ENCODE results near the gene SLC5A4. TPM values are rescaled to one million over a fixed set of nuclear protein-coding genes. Genes with fewer than 3 reads are reported as not detected.
"Not testable (repeated sequence)": the region's sequence is repeated elsewhere in the genome, so short reads cannot be mapped to it uniquely, and the experiment has no call there.

Gene SLC5A4
- total and polyA plus RNA-seq, 2 of the 4 experiments (the other 2 are of a cell fraction), result 0.10 to 0.18 TPM

GRCh38 chr22:32193346-32193745 is 61.8 kb downstream of the SLC5A4 start:
- H3K56ac ChIP-seq (ENCODE audit: extremely low read depth, insufficient read depth, low read length); H3K27ac ChIP-seq (ENCODE audit: insufficient read depth, low read length); H4K5ac ChIP-seq (ENCODE audit: low read depth, low read length); H4K91ac ChIP-seq (ENCODE audit: insufficient read depth, low read depth, low read length); H2AFZ ChIP-seq (replicated peaks; ENCODE audit: low read length, poor library complexity); H2BK15ac ChIP-seq (ENCODE audit: low read depth, low read length); H3K23ac ChIP-seq (ENCODE audit: low read depth, low read length); H4K20me1 ChIP-seq (ENCODE audit: insufficient read depth, low read length); intact Hi-C loops (cut with micrococcal nuclease); H3K27me3 ChIP-seq (ENCODE audit: control insufficient read depth, insufficient read depth, low read length); H3K4me2 ChIP-seq (ENCODE audit: low read depth, low read length); BruUV-seq (replicated peaks); H3K4me1 ChIP-seq (ENCODE audit: control insufficient read depth, insufficient read depth, low read length); H3K9me1 ChIP-seq (ENCODE audit: insufficient read depth, low read length); ATAC-seq (ENCODE audit: low read depth); CTCF ChIA-PET; dilution Hi-C loops (cut with HindIII; ENCODE audit: low sequenced_read_pairs, unreplicated experiment); H2BK120ac ChIP-seq (ENCODE audit: low read depth, low read length); H3K14ac ChIP-seq (replicated peaks; ENCODE audit: low read depth, low read length); H3K79me1 ChIP-seq (ENCODE audit: low read depth in 1 of 2, low read length in 2 of 2); H3K4ac ChIP-seq (ENCODE audit: low read depth, low read length); H2BK20ac ChIP-seq (ENCODE audit: low read depth, low read length); H3K9me3 ChIP-seq (ENCODE audit: control insufficient read depth, insufficient read depth, low read length); H3K36me3 ChIP-seq (ENCODE audit: control insufficient read depth, insufficient read depth, low read length); H4K8ac ChIP-seq (ENCODE audit: low read depth in 2 of 2, low read length in 2 of 2); H3K18ac ChIP-seq (ENCODE audit: low read depth, low read length); H2BK5ac ChIP-seq (ENCODE audit: low read depth, low read length, poor library complexity, severe bottlenecking); in situ Hi-C loops (cut with MboI; ENCODE audit: low sequenced_read_pairs); H2AK9ac ChIP-seq (replicated peaks; ENCODE audit: low read depth, low read length, poor library complexity); H3K9ac ChIP-seq (ENCODE audit: low read depth, low read length); H3K4me3 ChIP-seq (ENCODE audit: insufficient read depth, low read depth, low read length); DNase-seq; H2AK5ac ChIP-seq (ENCODE audit: low read depth, low read length); POLR2A ChIA-PET (ENCODE audit: unreplicated experiment): not testable (repeated sequence)
- WGBS, 2 experiments (ENCODE audit: extremely low coverage in 2 of 2, insufficient read length in 1 of 2), result 37% methylated on average over 2 of the region's 9 CpGs; no CpG with 5 or more reads in 1 of the 2 experiments

DNA sequence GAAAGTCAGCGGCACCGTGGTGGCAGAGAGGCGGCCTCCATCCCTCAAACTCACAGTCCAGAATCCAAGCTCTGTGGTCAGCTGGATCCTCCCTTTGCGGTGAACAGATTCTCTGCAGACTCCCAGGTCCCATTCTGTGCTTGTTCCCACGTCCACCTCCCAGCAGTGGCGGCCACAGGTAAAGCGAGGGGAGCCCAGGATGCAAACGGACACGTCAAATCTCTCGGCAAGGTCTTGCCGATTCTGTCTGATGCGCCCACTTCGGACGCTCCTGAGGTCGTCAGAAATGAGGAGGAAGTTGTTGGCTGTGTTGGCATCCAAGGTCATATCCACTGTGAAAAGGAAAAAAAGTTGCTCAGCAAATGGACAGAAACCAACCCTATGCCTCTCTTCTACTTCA is 64.1 kb downstream of the SLC5A4 start:
- WGBS, 2 experiments (ENCODE audit: extremely low coverage in 2 of 2, insufficient read length in 1 of 2), result 80% methylated on average over 4 of the region's 15 CpGs; no CpG with 5 or more reads in 1 of the 2 experiments

More for the DNA sequence above, 64.1 kb downstream of the SLC5A4 start:
- H2BK120ac ChIP-seq (ENCODE audit: low read depth, low read length); H3K9ac ChIP-seq (ENCODE audit: low read depth, low read length); CTCF ChIA-PET; H3K4me3 ChIP-seq (ENCODE audit: insufficient read depth, low read depth, low read length); H4K91ac ChIP-seq (ENCODE audit: insufficient read depth, low read depth, low read length); H3K23ac ChIP-seq (ENCODE audit: low read depth, low read length); BruUV-seq (replicated peaks); intact Hi-C loops (cut with micrococcal nuclease); H3K79me1 ChIP-seq (ENCODE audit: low read depth in 1 of 2, low read length in 2 of 2); H2BK15ac ChIP-seq (ENCODE audit: low read depth, low read length); H3K4me2 ChIP-seq (ENCODE audit: low read depth, low read length); H3K36me3 ChIP-seq (ENCODE audit: control insufficient read depth, insufficient read depth, low read length); ATAC-seq (ENCODE audit: low read depth); H3K27ac ChIP-seq (ENCODE audit: insufficient read depth, low read length); H2BK5ac ChIP-seq (ENCODE audit: low read depth, low read length, poor library complexity, severe bottlenecking); H3K27me3 ChIP-seq (ENCODE audit: control insufficient read depth, insufficient read depth, low read length); H2AK5ac ChIP-seq (ENCODE audit: low read depth, low read length); DNase-seq; H3K14ac ChIP-seq (replicated peaks; ENCODE audit: low read depth, low read length); H2AK9ac ChIP-seq (replicated peaks; ENCODE audit: low read depth, low read length, poor library complexity); H3K9me3 ChIP-seq (ENCODE audit: control insufficient read depth, insufficient read depth, low read length); H3K9me1 ChIP-seq (ENCODE audit: insufficient read depth, low read length); H4K5ac ChIP-seq (ENCODE audit: low read depth, low read length); H4K20me1 ChIP-seq (ENCODE audit: insufficient read depth, low read length); in situ Hi-C loops (cut with MboI; ENCODE audit: low sequenced_read_pairs); H2BK20ac ChIP-seq (ENCODE audit: low read depth, low read length); POLR2A ChIA-PET (ENCODE audit: unreplicated experiment); H4K8ac ChIP-seq (ENCODE audit: low read depth in 2 of 2, low read length in 2 of 2); H3K56ac ChIP-seq (ENCODE audit: extremely low read depth, insufficient read depth, low read length); H3K4ac ChIP-seq (ENCODE audit: low read depth, low read length); dilution Hi-C loops (cut with HindIII; ENCODE audit: low sequenced_read_pairs, unreplicated experiment); H3K4me1 ChIP-seq (ENCODE audit: control insufficient read depth, insufficient read depth, low read length); H2AFZ ChIP-seq (replicated peaks; ENCODE audit: low read length, poor library complexity); H3K18ac ChIP-seq (ENCODE audit: low read depth, low read length): not testable (repeated sequence)

Measured in IMR-90 (cell line).